ENCODE results near the gene BRD7. TPM values are rescaled to one million over a fixed set of nuclear protein-coding genes. Genes with fewer than 3 reads are reported as not detected.

The BRD7 gene
- total RNA-seq, 2 donors from 2014 or later: 64.1 to 91.4 TPM

GRCh38 chr16:50267151-50267631 is 101.6 kb downstream of the BRD7 start:
- Mint-ChIP-seq H3K9me3 (no peaks in the 10 kb centered on the region), H3K4me1 (ENCODE audit: low read depth in 2 of 2) (peaks cover 82 to 86% of the 10 kb centered on the region in 2 donors), H3K27ac (peak overlapping the region; percentile 98 to 100), H3K27me3 (no peaks in the 10 kb centered on the region), H3K36me3 (no peaks in the 10 kb centered on the region), H3K4me3 (peak overlapping the region; percentile 87)
- peak; percentile 52 for DNase-seq (ENCODE audit: low spot score)
- no peak for ATAC-seq

GRCh38 chr16:50266337-50267091 is 102.3 kb downstream of the BRD7 start, which contains the start of gene ADCY7:
TSS of gene ADCY7 (plus strand) at chr16:50266551. CDS start at chr16:50288180, 21,629 bp downstream.
- Mint-ChIP-seq H3K36me3 (no peaks in the 10 kb centered on the region), H3K27me3 (no peaks in the 10 kb centered on the region)

More at GRCh38 chr16:50266337-50267091, 102.3 kb downstream of the BRD7 start, which contains the start of gene ADCY7:
- H3K9me3 Mint-ChIP-seq: no peaks in the 10 kb centered on the region
- H3K4me3 Mint-ChIP-seq: peak within 1 kb of the TSS; percentile 87
- H3K27ac Mint-ChIP-seq: peak within 1 kb of the TSS; percentile 98 to 100
- ATAC-seq (peak; percentile 86 to 89), DNase-seq (ENCODE audit: low spot score) (peak; percentile 91)
- peaks cover 82 to 89% of the 10 kb centered on the region in 2 donors for H3K4me1 Mint-ChIP-seq (ENCODE audit: low read depth in 2 of 2)

Other genes with a start within 250 kb of the BRD7 start
- gene TENT4B, start 215.7 kb downstream of the BRD7 start, total RNA-seq: 10 to 100 TPM; 13.1 to 17.5 TPM
- 100 to 1,000 TPM; 135 to 186 TPM for gene ADCY7, start 102.4 kb downstream of the BRD7 start, total RNA-seq
- gene NKD1, start 179.4 kb upstream of the BRD7 start, total RNA-seq: under 1 TPM; 0.29 to 0.86 TPM

Data from natural killer cell treated with Interleukin-12 subunit alpha and Interleukin-12 subunit beta and Interleukin-15 and Interleukin-18, amount 100 ng/mL, for 72 hours (primary cell).